GM23338 (cell line): Measurements from ENCODE around the gene TMEM59L. TPM values are rescaled to one million over a fixed set of nuclear protein-coding genes. Genes with fewer than 3 reads are reported as not detected.

Experiments
- ATAC-seq: fragments of 200-7000 bp; cut with Tn5 transposase; 3 replicates; pipeline ENCODE4 v1.9.1; 2020
- DNase-seq: peaks from one replicate; pipeline ENCODE4 v3.0.0-alpha.2; 2015; ENCODE audit warnings: low spot score
- H2AFZ ChIP-seq: fragments of 200-600 bp; sonication (generic); 2 replicates; pipeline ENCODE4 v1.8.0; 2016; ENCODE audit warnings: antibody characterized with exemption, mild to moderate bottlenecking, moderate library complexity
- H3F3A ChIP-seq: fragments of 200-600 bp; sonication (generic); replicated peaks from 2 replicates; pipeline ENCODE4 v1.8.0; 2017; ENCODE audit warnings: antibody characterized with exemption, mixed run types, low read depth
- H3K27ac ChIP-seq: fragments of 200-600 bp; sonication (generic); 2 replicates; pipeline ENCODE4 v1.6.1; 2016; ENCODE audit warnings: low read depth
- H3K27me3 ChIP-seq: fragments of 200-600 bp; sonication (generic); 2 replicates; pipeline ENCODE4 v1.8.0; 2016; ENCODE audit warnings: mild to moderate bottlenecking, mixed run types, moderate library complexity; ENCODE audit not compliant: insufficient read depth
- H3K36me3 ChIP-seq: fragments of 200-600 bp; sonication (generic); 2 replicates; pipeline ENCODE4 v1.8.0; 2016; ENCODE audit warnings: mild to moderate bottlenecking; ENCODE audit not compliant: insufficient read depth
- H3K4me1 ChIP-seq: fragments of 200-600 bp; sonication (generic); 2 replicates; pipeline ENCODE4 v1.8.0; 2016; ENCODE audit warnings: mild to moderate bottlenecking, moderate library complexity; ENCODE audit not compliant: insufficient read depth
- H3K4me2 ChIP-seq: fragments of 200-600 bp; sonication (generic); 2 replicates; pipeline ENCODE4 v1.7.1; 2017; ENCODE audit warnings: mixed run types
- H3K4me3 ChIP-seq: fragments of 200-600 bp; sonication (generic); 2 replicates; pipeline ENCODE4 v1.6.1; 2016; ENCODE audit warnings: mixed run types
- H3K79me2 ChIP-seq: fragments of 200-600 bp; sonication (generic); replicated peaks from 2 replicates; pipeline ENCODE4 v1.8.0; 2017; ENCODE audit warnings: mild to moderate bottlenecking; ENCODE audit not compliant: insufficient read depth
- H3K9me2 ChIP-seq: fragments of 200-600 bp; sonication (generic); 2 replicates; pipeline ENCODE4 v1.8.0; 2017; ENCODE audit not compliant: insufficient read depth
- H4K20me1 ChIP-seq: fragments of 200-600 bp; sonication (generic); replicated peaks from 2 replicates; pipeline ENCODE4 v1.8.0; 2017; ENCODE audit warnings: mild to moderate bottlenecking; ENCODE audit not compliant: insufficient read depth
- H3K27ac Mint-ChIP-seq: 2 replicates; pipeline ENCODE4 v1.8.0; 2020; ENCODE audit warnings: inconsistent platforms, mild to moderate bottlenecking, moderate library complexity, mixed read lengths
- H3K27me3 Mint-ChIP-seq: 3 replicates; pipeline ENCODE4 v1.8.0; 2022; ENCODE audit warnings: low read depth, mild to moderate bottlenecking, moderate library complexity, mixed read lengths, inconsistent platforms; ENCODE audit not compliant: insufficient read depth, poor library complexity
- H3K36me3 Mint-ChIP-seq: 3 replicates; pipeline ENCODE4 v1.8.0; 2021; ENCODE audit warnings: low read depth, mild to moderate bottlenecking, inconsistent platforms, moderate library complexity, mixed read lengths
- H3K4me1 Mint-ChIP-seq: 3 replicates; pipeline ENCODE4 v1.8.0; 2020; ENCODE audit warnings: mild to moderate bottlenecking, inconsistent platforms, mixed read lengths
- H3K4me3 Mint-ChIP-seq: 3 replicates; pipeline ENCODE4 v1.8.0; 2021; ENCODE audit warnings: moderate library complexity, mild to moderate bottlenecking, inconsistent platforms, mixed read lengths
- H3K9me3 Mint-ChIP-seq: 3 replicates; pipeline ENCODE4 v1.8.0; 2020; ENCODE audit warnings: moderate library complexity, mild to moderate bottlenecking, inconsistent platforms, mixed read lengths
- CTCF ChIP-seq, 2 experiments: fragments of 200-600 bp in 1 of 2; sonication (generic) in 1 of 2; conservative IDR thresholded peaks; 2 replicates each; pipeline versions ENCODE4 v1.5.1 to v1.6.1; 2016 to 2017; ENCODE audit warnings: antibody characterized with exemption in 2 of 2, low read depth in 2 of 2, mild to moderate bottlenecking in 2 of 2, moderate library complexity in 1 of 2
- NANOG ChIP-seq: IDR thresholded peaks from 2 replicates; pipeline ENCODE4 v1.6.1; 2016; ENCODE audit warnings: antibody characterized with exemption, borderline replicate concordance
- ZNF462 ChIP-seq: fragments of 250-450 bp; sonication (Bioruptor Pico); IDR thresholded peaks from 2 replicates; pipeline ENCODE4 v1.5.0; 2020; ENCODE audit warnings: mild to moderate bottlenecking, moderate library complexity
- polyA plus RNA-seq: library from polyadenylated mRNA; unstranded; fragments of >200 nt; fragmentation: Nextera tagmentation; extraction: Ambion mirVana; gene quantifications from 2 replicates; pipeline ENCODE4 v1.2.1, GENCODE V29; 2016
- total RNA-seq: library from RNA; depleted of rRNA; stranded (reverse); fragments of >200 nt; shearing (Covaris generic); gene quantifications from 2 replicates; pipeline ENCODE4 v1.2.3, GENCODE V29; 2014

Gene TMEM59L
- total and polyA plus RNA-seq, 2 experiments from 2014 or later, result 9.8 to 15.7 TPM

- Mint-ChIP-seq H3K27me3 (peaks cover 21% of the 10 kb centered on the region), H3K4me3 (no peak overlapping the region), H3K36me3 (peaks cover 4% of the 10 kb centered on the region; the same call in 2 of the 3 replicates), H3K4me1 (peaks cover 45% of the 10 kb centered on the region), H3K27ac (no peak overlapping the region), H3K9me3 (no peaks in the 10 kb centered on the region; the same call in 2 of the 3 replicates)
- H3F3A ChIP-seq, result peaks cover 3% of the 10 kb centered on the region; the same call in 1 of the 2 replicates
- H2AFZ ChIP-seq, result no peak overlapping the region
- H3K79me2 ChIP-seq, result peaks cover 8% of the 10 kb centered on the region; the same call in 1 of the 2 replicates
- H3K36me3 ChIP-seq, result no peaks in the 10 kb centered on the region
- peaks cover 10% of the 10 kb centered on the region for H4K20me1 ChIP-seq
- no peak overlapping the region for H3K27ac ChIP-seq
- no peaks in the 10 kb centered on the region; the same call in 1 of the 2 replicates for H3K9me2 ChIP-seq
- no peak for DNase-seq
- H3K4me3 ChIP-seq, result no peak overlapping the region
- peaks cover 20% of the 10 kb centered on the region; the same call in 1 of the 2 replicates for H3K4me1 ChIP-seq
- no peak overlapping the region for H3K4me2 ChIP-seq
- no peak for TF ChIP-seq NANOG
- no peak for TF ChIP-seq ZNF462 (CRISPR knock-in tag)
- TF ChIP-seq CTCF (conservative IDR thresholded peaks at IDR 0.05; ENCODE audit: low read depth in 2 of 2), result no peak
- no peaks in the 10 kb centered on the region for H3K27me3 ChIP-seq
- no peak for ATAC-seq
These were observed 34.1 kb downstream of the TMEM59L start for GRCh38 chr19:18646535-18647370.
